Neural cell (in vitro differentiated cells): Measurements from ENCODE around the gene PHLPP1.

ENCODE experiments used
- EP300 ChIP-seq: fragments of 450-650 bp; conservative IDR thresholded peaks from 2 replicates; pipeline ENCODE4 v1.6.1; 2014; ENCODE audit warnings: antibody characterized with exemption, mild to moderate bottlenecking, moderate library complexity; ENCODE audit not compliant: poor library complexity, severe bottlenecking
- EZH2 ChIP-seq: fragments of 200-600, 300-800 bp; shearing (Covaris generic), sonication (generic); IDR thresholded peaks from 2 replicates; pipeline ENCODE4 v1.6.1; 2014; ENCODE audit warnings: antibody characterized with exemption, low read length, borderline replicate concordance, mild to moderate bottlenecking; ENCODE audit not compliant: insufficient read depth, poor library complexity, severe bottlenecking
- MXI1 ChIP-seq: fragments of 450-650 bp; conservative IDR thresholded peaks from 2 replicates; pipeline ENCODE4 v1.6.1; 2014; ENCODE audit warnings: antibody characterized with exemption, mild to moderate bottlenecking; ENCODE audit not compliant: poor library complexity, severe bottlenecking
- POLR2AphosphoS5 ChIP-seq: IDR thresholded peaks from 2 replicates; pipeline ENCODE4 v1.6.1; 2012
- RAD21 ChIP-seq: fragments of 450-650 bp; conservative IDR thresholded peaks from 2 replicates; pipeline ENCODE4 v1.6.1; 2014; ENCODE audit warnings: antibody characterized with exemption, mild to moderate bottlenecking, moderate library complexity
- REST ChIP-seq: IDR thresholded peaks from 2 replicates; pipeline ENCODE4 v1.6.1; 2012; ENCODE audit warnings: borderline replicate concordance
- TAF1 ChIP-seq: IDR thresholded peaks from 2 replicates; pipeline ENCODE4 v1.6.1; 2012; ENCODE audit warnings: low read depth
- TF ChIP-seq, protein P1 (sequence below): fragments of 450-650 bp; IDR thresholded peaks from 2 replicates; pipeline ENCODE4 v1.5.1; 2014; ENCODE audit warnings: antibody characterized with exemption, mild to moderate bottlenecking, moderate library complexity; ENCODE audit not compliant: poor library complexity, severe bottlenecking

DNA sequence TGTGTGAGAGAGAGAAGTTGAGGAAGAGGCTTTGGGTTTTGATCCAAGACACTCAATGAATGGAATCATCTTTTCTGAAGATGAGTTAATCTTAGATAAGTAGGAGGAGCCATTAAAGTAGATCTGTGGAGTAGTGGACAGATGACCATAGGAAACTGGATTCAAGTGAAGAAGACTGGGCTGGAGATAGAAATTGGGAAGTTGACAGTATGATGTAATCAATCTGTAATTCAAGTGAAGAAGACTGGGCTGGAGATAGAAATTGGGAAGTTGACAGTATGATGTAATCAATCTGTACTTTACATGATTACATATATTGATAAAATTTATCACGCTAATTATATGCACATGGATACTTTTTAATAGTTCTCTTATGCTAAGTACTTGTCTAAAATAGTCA lies 92.8 kb downstream of the PHLPP1 start:
- no peak for TF ChIP-seq POLR2AphosphoS5
- TF ChIP-seq, protein P1, sequence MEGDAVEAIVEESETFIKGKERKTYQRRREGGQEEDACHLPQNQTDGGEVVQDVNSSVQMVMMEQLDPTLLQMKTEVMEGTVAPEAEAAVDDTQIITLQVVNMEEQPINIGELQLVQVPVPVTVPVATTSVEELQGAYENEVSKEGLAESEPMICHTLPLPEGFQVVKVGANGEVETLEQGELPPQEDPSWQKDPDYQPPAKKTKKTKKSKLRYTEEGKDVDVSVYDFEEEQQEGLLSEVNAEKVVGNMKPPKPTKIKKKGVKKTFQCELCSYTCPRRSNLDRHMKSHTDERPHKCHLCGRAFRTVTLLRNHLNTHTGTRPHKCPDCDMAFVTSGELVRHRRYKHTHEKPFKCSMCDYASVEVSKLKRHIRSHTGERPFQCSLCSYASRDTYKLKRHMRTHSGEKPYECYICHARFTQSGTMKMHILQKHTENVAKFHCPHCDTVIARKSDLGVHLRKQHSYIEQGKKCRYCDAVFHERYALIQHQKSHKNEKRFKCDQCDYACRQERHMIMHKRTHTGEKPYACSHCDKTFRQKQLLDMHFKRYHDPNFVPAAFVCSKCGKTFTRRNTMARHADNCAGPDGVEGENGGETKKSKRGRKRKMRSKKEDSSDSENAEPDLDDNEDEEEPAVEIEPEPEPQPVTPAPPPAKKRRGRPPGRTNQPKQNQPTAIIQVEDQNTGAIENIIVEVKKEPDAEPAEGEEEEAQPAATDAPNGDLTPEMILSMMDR, result no peak
- TF ChIP-seq EZH2, result no peak
- no peak for TF ChIP-seq EP300
- no peak for TF ChIP-seq REST
- TF ChIP-seq RAD21, result no peak
- TF ChIP-seq TAF1, result no peak
- no peak for TF ChIP-seq MXI1
